NT2/D1 (cell line): ENCODE measurements around the gene SELENOM.

Experiments
- YY1 ChIP-seq: IDR thresholded peaks from 2 replicates; pipeline ENCODE4 v1.6.1; 2011; ENCODE audit not compliant: insufficient read length, insufficient read depth
- ZNF274 ChIP-seq: IDR thresholded peaks from 2 replicates; pipeline ENCODE4 v1.6.1; 2011; ENCODE audit warnings: mild to moderate bottlenecking, low read depth, low read length

DNA sequence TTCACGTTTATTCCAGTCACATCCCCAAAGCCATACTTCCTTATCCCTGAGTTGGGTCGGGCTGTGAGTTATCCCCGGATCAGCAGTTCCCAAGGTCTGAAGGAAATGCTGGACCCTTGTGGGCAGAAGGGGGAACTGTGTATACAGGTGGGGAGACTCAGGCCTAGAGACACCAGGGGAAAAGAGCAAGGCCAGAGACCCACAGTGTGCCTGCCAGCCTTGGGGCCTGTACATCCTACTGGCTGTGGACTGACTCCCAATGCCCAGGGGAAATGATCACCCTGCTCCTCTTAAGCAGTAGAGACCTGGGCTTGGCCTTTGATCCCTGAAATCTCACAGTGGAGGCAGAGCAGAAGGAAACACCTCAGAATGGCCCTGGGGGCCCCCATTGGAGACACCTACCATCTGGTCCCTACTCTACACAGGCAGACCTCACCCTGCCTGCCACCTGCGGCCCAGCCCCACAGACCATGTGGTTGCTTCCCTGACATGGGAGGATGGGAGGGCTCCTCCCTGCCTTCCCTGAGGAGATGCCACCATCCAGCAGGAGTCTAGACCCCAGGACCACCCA lies 1.3 kb downstream of the SELENOM start:
- TF ChIP-seq YY1 (no peak), ZNF274 (no peak)
